ENCODE results near the gene PKIG.

The PKIG gene

DNA sequence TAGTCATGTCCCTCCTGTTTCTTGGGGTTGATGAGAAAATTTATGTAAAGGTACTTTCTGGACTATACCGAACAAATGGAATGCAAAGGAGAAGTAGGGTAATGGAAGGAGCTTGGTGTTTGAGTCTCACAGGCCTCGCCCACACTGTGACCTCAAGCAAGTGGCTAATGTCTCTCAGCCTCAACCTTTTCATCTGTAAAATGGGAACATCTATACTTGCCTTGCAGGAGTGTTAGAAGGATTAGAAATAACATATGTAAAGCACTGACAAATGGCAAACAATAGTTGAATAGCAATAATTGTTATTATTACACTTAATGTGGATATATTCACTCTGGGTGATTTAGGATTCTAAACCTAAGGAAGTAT is 8.9 kb upstream of the PKIG start:
- Histone ChIP-seq H2AK5ac (ENCODE audit: low read depth, low read length) (no peak overlapping the region), H3K36me3 (replicated peaks in 1 of 2; ENCODE audit: control insufficient read depth in 2 of 2, insufficient read depth in 2 of 2, low read length in 2 of 2) (no peaks in the 10 kb centered on the region), H2AFZ (ENCODE audit: low read length) (no peak overlapping the region), H3K4me1 (ENCODE audit: control insufficient read depth in 2 of 2, insufficient read depth in 1 of 2, low read depth in 1 of 2, low read length in 2 of 2) (peaks cover 3 to 10% of the 10 kb centered on the region in 2 donors), H3K9ac (ENCODE audit: low read depth, low read length, poor library complexity) (no peak overlapping the region), H3K4me2 (ENCODE audit: insufficient read depth, low read length, poor library complexity, severe bottlenecking) (no peak overlapping the region), H3K23ac (ENCODE audit: low read depth, low read length, poor library complexity) (no peak overlapping the region), H3K18ac (ENCODE audit: low read length) (no peak overlapping the region), H3K27me3 (ENCODE audit: control insufficient read depth in 3 of 3, insufficient read depth in 3 of 3, low read depth in 1 of 3, low read length in 3 of 3) (no peaks in the 10 kb centered on the region), H2BK5ac (ENCODE audit: low read length) (no peak overlapping the region), H3K9me3 (replicated peaks in 1 of 2; ENCODE audit: control insufficient read depth in 2 of 2, insufficient read depth in 1 of 2, low read depth in 1 of 2, low read length in 2 of 2) (no peaks in the 10 kb centered on the region), H3K4me3 (ENCODE audit: low read length in 2 of 2) (no peak overlapping the region), H3K27ac (replicated peaks; ENCODE audit: low read length) (no peak overlapping the region), H2BK15ac (ENCODE audit: low read length) (no peak overlapping the region), H4K8ac (ENCODE audit: low read depth, low read length) (no peak overlapping the region), H3K4ac (ENCODE audit: low read length) (no peak overlapping the region), H2BK120ac (ENCODE audit: low read depth, low read length) (no peak overlapping the region), H2BK12ac (ENCODE audit: low read length) (no peak overlapping the region), H3K79me1 (ENCODE audit: low read depth, low read length) (no peaks in the 10 kb centered on the region), H4K91ac (ENCODE audit: low read depth, low read length, poor library complexity) (no peak overlapping the region), H3K14ac (ENCODE audit: low read length) (no peak overlapping the region)
- no CpG with 5 or more reads among the region's 2 CpGs for WGBS, 2 donors (ENCODE audit: extremely low coverage in 2 of 2, insufficient read length in 2 of 2, insufficient replicate concordance in 1 of 2)
- no peak for DNase-seq (ENCODE audit: low spot score)

- no peak overlapping the region for H2BK5ac ChIP-seq (ENCODE audit: low read length)
- no peaks in the 10 kb centered on the region for H3K27me3 ChIP-seq (ENCODE audit: control insufficient read depth in 3 of 3, insufficient read depth in 3 of 3, low read depth in 1 of 3, low read length in 3 of 3)
- no peaks in the 10 kb centered on the region for H3K36me3 ChIP-seq (replicated peaks in 1 of 2; ENCODE audit: control insufficient read depth in 2 of 2, insufficient read depth in 2 of 2, low read length in 2 of 2)
- no peak overlapping the region for H2BK12ac ChIP-seq (ENCODE audit: low read length)
- H4K8ac ChIP-seq (ENCODE audit: low read depth, low read length) = no peak overlapping the region
- no peak overlapping the region for H2BK120ac ChIP-seq (ENCODE audit: low read depth, low read length)
- no peak overlapping the region for H3K18ac ChIP-seq (ENCODE audit: low read length)
- H2AK5ac ChIP-seq (ENCODE audit: low read depth, low read length) = no peak overlapping the region
- H3K4me1 ChIP-seq (ENCODE audit: control insufficient read depth in 2 of 2, insufficient read depth in 1 of 2, low read depth in 1 of 2, low read length in 2 of 2) = peaks cover 6 to 13% of the 10 kb centered on the region in 2 donors
- H3K23ac ChIP-seq (ENCODE audit: low read depth, low read length, poor library complexity) = no peak overlapping the region
- no peak for DNase-seq (ENCODE audit: low spot score)
- WGBS, 2 donors (ENCODE audit: extremely low coverage in 2 of 2, insufficient read length in 2 of 2, insufficient replicate concordance in 1 of 2) = no CpG with 5 or more reads among the region's 4 CpGs
- no peak overlapping the region for H3K4ac ChIP-seq (ENCODE audit: low read length)
- no peaks in the 10 kb centered on the region for H3K9me3 ChIP-seq (replicated peaks in 1 of 2; ENCODE audit: control insufficient read depth in 2 of 2, insufficient read depth in 1 of 2, low read depth in 1 of 2, low read length in 2 of 2)
- no peak overlapping the region for H4K91ac ChIP-seq (ENCODE audit: low read depth, low read length, poor library complexity)
- H3K27ac ChIP-seq (replicated peaks; ENCODE audit: low read length) = no peak overlapping the region
- no peak overlapping the region for H3K4me3 ChIP-seq (ENCODE audit: low read length in 2 of 2)
- no peak overlapping the region for H3K9ac ChIP-seq (ENCODE audit: low read depth, low read length, poor library complexity)
- H2BK15ac ChIP-seq (ENCODE audit: low read length) = no peak overlapping the region
- no peaks in the 10 kb centered on the region for H3K79me1 ChIP-seq (ENCODE audit: low read depth, low read length)
- no peak overlapping the region for H3K14ac ChIP-seq (ENCODE audit: low read length)
- no peak overlapping the region for H3K4me2 ChIP-seq (ENCODE audit: insufficient read depth, low read length, poor library complexity, severe bottlenecking)
- no peak overlapping the region for H2AFZ ChIP-seq (ENCODE audit: low read length)
Observed at GRCh38 chr20:44574372-44574771, 8.0 kb upstream of the PKIG start.

GRCh38 chr20:44576297-44576696 is 6.1 kb upstream of the PKIG start:
- no peak overlapping the region for H2BK15ac ChIP-seq (ENCODE audit: low read length)
- no peak overlapping the region for H2BK12ac ChIP-seq (ENCODE audit: low read length)
- no peak overlapping the region for H3K23ac ChIP-seq (ENCODE audit: low read depth, low read length, poor library complexity)
- H3K14ac ChIP-seq (ENCODE audit: low read length) = no peak overlapping the region
- H3K27me3 ChIP-seq (ENCODE audit: control insufficient read depth in 3 of 3, insufficient read depth in 3 of 3, low read depth in 1 of 3, low read length in 3 of 3) = no peaks in the 10 kb centered on the region
- no peak overlapping the region for H2AFZ ChIP-seq (ENCODE audit: low read length)
- no peak overlapping the region for H3K18ac ChIP-seq (ENCODE audit: low read length)
- H2BK5ac ChIP-seq (ENCODE audit: low read length) = no peak overlapping the region
- H2BK120ac ChIP-seq (ENCODE audit: low read depth, low read length) = no peak overlapping the region
- no peak overlapping the region for H3K4me3 ChIP-seq (ENCODE audit: low read length in 2 of 2)
- no peak for DNase-seq (ENCODE audit: low spot score)
- no peak overlapping the region for H3K9ac ChIP-seq (ENCODE audit: low read depth, low read length, poor library complexity)
- H3K4me1 ChIP-seq (ENCODE audit: control insufficient read depth in 2 of 2, insufficient read depth in 1 of 2, low read depth in 1 of 2, low read length in 2 of 2) = peaks cover 8 to 19% of the 10 kb centered on the region in 2 donors
- no peaks in the 10 kb centered on the region for H3K9me3 ChIP-seq (replicated peaks in 1 of 2; ENCODE audit: control insufficient read depth in 2 of 2, insufficient read depth in 1 of 2, low read depth in 1 of 2, low read length in 2 of 2)
- H4K8ac ChIP-seq (ENCODE audit: low read depth, low read length) = no peak overlapping the region
- no peak overlapping the region for H2AK5ac ChIP-seq (ENCODE audit: low read depth, low read length)
- no peak overlapping the region for H4K91ac ChIP-seq (ENCODE audit: low read depth, low read length, poor library complexity)
- no peak overlapping the region for H3K4me2 ChIP-seq (ENCODE audit: insufficient read depth, low read length, poor library complexity, severe bottlenecking)
- H3K79me1 ChIP-seq (ENCODE audit: low read depth, low read length) = no peaks in the 10 kb centered on the region
- H3K27ac ChIP-seq (replicated peaks; ENCODE audit: low read length) = no peak overlapping the region
- WGBS, 2 donors (ENCODE audit: extremely low coverage in 2 of 2, insufficient read length in 2 of 2, insufficient replicate concordance in 1 of 2) = no CpG with 5 or more reads among the region's 3 CpGs
- H3K4ac ChIP-seq (ENCODE audit: low read length) = no peak overlapping the region
- H3K36me3 ChIP-seq (replicated peaks in 1 of 2; ENCODE audit: control insufficient read depth in 2 of 2, insufficient read depth in 2 of 2, low read length in 2 of 2) = no peaks in the 10 kb centered on the region

DNA sequence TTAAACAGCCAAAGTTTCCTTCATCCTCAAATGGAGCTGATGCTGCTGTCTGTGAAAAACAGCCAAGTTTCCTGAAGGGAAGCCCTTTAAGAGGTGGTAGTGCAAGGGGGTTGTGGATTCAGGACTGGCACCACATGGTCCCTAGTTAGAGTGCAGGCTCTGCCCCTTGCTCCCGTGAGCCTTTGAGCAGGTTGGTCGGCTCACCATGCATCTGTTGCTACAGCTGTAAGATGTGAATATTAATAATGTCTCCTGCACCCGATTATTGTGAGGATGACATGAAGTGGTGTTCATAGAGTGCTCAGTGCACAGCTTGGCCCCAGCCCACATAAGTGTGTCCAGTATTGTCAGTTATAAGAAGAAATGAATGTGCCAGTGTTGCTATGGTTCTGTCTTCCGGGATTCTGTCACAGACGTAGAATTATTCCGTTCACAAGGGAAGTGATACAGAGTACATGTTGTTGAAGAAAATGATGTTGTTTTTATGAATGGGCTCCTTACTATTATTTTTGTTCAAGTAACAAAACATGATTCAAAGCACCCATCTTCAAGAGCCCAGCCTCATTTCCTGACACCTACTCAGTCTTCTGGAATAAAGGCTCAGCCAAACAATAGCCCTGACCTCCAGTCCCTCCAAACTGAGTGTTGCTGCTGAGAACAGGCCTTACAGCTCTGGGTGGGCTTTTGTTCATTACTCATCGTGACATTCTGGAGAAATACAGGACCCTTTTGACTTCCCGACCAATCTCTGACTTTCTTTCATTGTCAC is 2.9 kb upstream of the PKIG start:
- Histone ChIP-seq H3K27me3 (ENCODE audit: control insufficient read depth in 3 of 3, insufficient read depth in 3 of 3, low read depth in 1 of 3, low read length in 3 of 3) (no peaks in the 10 kb centered on the region), H2BK15ac (ENCODE audit: low read length) (no peak overlapping the region), H3K4me2 (ENCODE audit: insufficient read depth, low read length, poor library complexity, severe bottlenecking) (no peak overlapping the region), H3K4me1 (ENCODE audit: control insufficient read depth in 2 of 2, insufficient read depth in 1 of 2, low read depth in 1 of 2, low read length in 2 of 2) (peaks cover 17 to 23% of the 10 kb centered on the region in 2 donors), H3K27ac (replicated peaks; ENCODE audit: low read length) (peak overlapping the region; percentile 25), H3K36me3 (replicated peaks in 1 of 2; ENCODE audit: control insufficient read depth in 2 of 2, insufficient read depth in 2 of 2, low read length in 2 of 2) (no peaks in the 10 kb centered on the region), H3K23ac (ENCODE audit: low read depth, low read length, poor library complexity) (no peak overlapping the region), H3K14ac (ENCODE audit: low read length) (no peak overlapping the region), H2BK12ac (ENCODE audit: low read length) (no peak overlapping the region), H3K4me3 (ENCODE audit: low read length in 2 of 2) (peak overlapping the region in 1 of 2 donors; percentile 12), H3K9ac (ENCODE audit: low read depth, low read length, poor library complexity) (no peak overlapping the region), H2AFZ (ENCODE audit: low read length) (peak overlapping the region; percentile 52), H4K91ac (ENCODE audit: low read depth, low read length, poor library complexity) (no peak overlapping the region), H3K18ac (ENCODE audit: low read length) (peak overlapping the region; percentile 13), H3K9me3 (replicated peaks in 1 of 2; ENCODE audit: control insufficient read depth in 2 of 2, insufficient read depth in 1 of 2, low read depth in 1 of 2, low read length in 2 of 2) (no peaks in the 10 kb centered on the region), H3K79me1 (ENCODE audit: low read depth, low read length) (no peaks in the 10 kb centered on the region), H2BK5ac (ENCODE audit: low read length) (no peak overlapping the region), H2BK120ac (ENCODE audit: low read depth, low read length) (no peak overlapping the region), H2AK5ac (ENCODE audit: low read depth, low read length) (no peak overlapping the region), H3K4ac (ENCODE audit: low read length) (no peak overlapping the region), H4K8ac (ENCODE audit: low read depth, low read length) (no peak overlapping the region)
- no CpG with 5 or more reads among the region's 8 CpGs for WGBS, 2 donors (ENCODE audit: extremely low coverage in 2 of 2, insufficient read length in 2 of 2, insufficient replicate concordance in 1 of 2)
- DNase-seq (ENCODE audit: low spot score) = peak; percentile 24

All from neuronal stem cell (in vitro differentiated cells).